AG04450 (cell line): ENCODE results near the gene ENKD1. TPM values are rescaled to one million over a fixed set of nuclear protein-coding genes. Genes with fewer than 3 reads are reported as not detected.
A peak's percentile ranks its signal among the peaks of the same experiment; 100 is the strongest.

Experiments used
- CTCF ChIA-PET: fragments of 300-600, 350-600 bp; formaldehyde crosslinking; extraction: SDS; loops from one replicate; lab custom pipeline; 2022; ENCODE audit warnings: antibody characterized with exemption, inconsistent platforms; lab: Charles Lee
- POLR2A ChIA-PET: fragments of 350-600 bp; formaldehyde crosslinking; extraction: SDS; loops from one replicate; lab custom pipeline; 2021; ENCODE audit warnings: antibody characterized with exemption, inconsistent platforms; lab: Yijun Ruan, JAX
- DNase-seq: peaks from one replicate; pipeline ENCODE4 v3.0.0-alpha.2; 2011; ENCODE audit warnings: low read depth, low spot score
- H3K27ac ChIP-seq: one replicate; pipeline ENCODE4 v1.5.1; 2012; ENCODE audit warnings: low read depth, low read length, control low read depth
- H3K27me3 ChIP-seq: one replicate; pipeline ENCODE4 v1.6.0; 2012; ENCODE audit warnings: low read length; ENCODE audit not compliant: control insufficient read depth, insufficient read depth
- H3K4me3 ChIP-seq: 2 replicates; pipeline ENCODE4 v1.5.1; 2011; ENCODE audit warnings: mild to moderate bottlenecking, low read depth, low read length, control low read depth
- H3K9me3 ChIP-seq: 2 replicates; pipeline ENCODE4 v1.5.1; 2012; ENCODE audit warnings: low read length; ENCODE audit not compliant: control insufficient read depth, insufficient read depth
- CTCF ChIP-seq: IDR thresholded peaks from 2 replicates; pipeline ENCODE4 v1.5.1; 2011; ENCODE audit warnings: low read depth, low read length, control low read depth, inconsistent platforms
- polyA plus RNA-seq: library from polyadenylated mRNA; depleted of rRNA; stranded (reverse); fragments of >200 nt; gene quantifications from 2 replicates; pipeline ENCODE4 v1.2.3, GENCODE V29; 2011

ENKD1 gene
- polyA plus RNA-seq, 1 experiment, result 3.6 TPM

- peak; percentile 68 for DNase-seq
- no peak for TF ChIP-seq CTCF
- Histone ChIP-seq H3K9me3 (no peaks in the 10 kb centered on the region; the same call in 1 of the 2 replicates), H3K27ac (peak within 1 kb of the TSS; percentile 91), H3K4me3 (peak within 1 kb of the TSS; percentile 92), H3K27me3 (no peaks in the 10 kb centered on the region)
- ChIA-PET POLR2A (interaction anchor here (0.6 to 2.0 kb wide), 8 partner anchors 9 to 233 kb away, joined by 3 to 15 read pairs (median 3); partner anchors contain the start of genes CTCF and PSKH1), CTCF (interaction anchor here (0.6 to 2.1 kb wide), 8 partner anchors 7 to 224 kb away, joined by 3 to 18 read pairs (median 4); partner anchors contain the start of genes CTCF and NRN1L)
These were observed 6.6 kb downstream of the ENKD1 start, which contains the start of gene ACD for GRCh38 chr16:67659675-67660563. ACD (minus strand) TSS chr16:67660260; CDS start chr16:67660220, 40 bp downstream.

- H3K27me3 ChIP-seq, result no peaks in the 10 kb centered on the region
- H3K4me3 ChIP-seq, result peak overlapping the region; percentile 92
- no peak for DNase-seq
- ChIA-PET CTCF (interaction anchor here (0.6 to 2.0 kb wide), 3 partner anchors 8 to 142 kb away, joined by 3 to 5 read pairs (median 3); no protein-coding TSS in a partner anchor), POLR2A (interaction anchor here (1.3 to 1.9 kb wide), 2 partner anchors 8 to 138 kb away, joined by 3 to 12 read pairs; no protein-coding TSS in a partner anchor)
- H3K27ac ChIP-seq, result no peak overlapping the region
- no peaks in the 10 kb centered on the region; the same call in 1 of the 2 replicates for H3K9me3 ChIP-seq
- TF ChIP-seq CTCF, result no peak
These were observed 7.5 kb downstream of the ENKD1 start for GRCh38 chr16:67658849-67659674.

DNA sequence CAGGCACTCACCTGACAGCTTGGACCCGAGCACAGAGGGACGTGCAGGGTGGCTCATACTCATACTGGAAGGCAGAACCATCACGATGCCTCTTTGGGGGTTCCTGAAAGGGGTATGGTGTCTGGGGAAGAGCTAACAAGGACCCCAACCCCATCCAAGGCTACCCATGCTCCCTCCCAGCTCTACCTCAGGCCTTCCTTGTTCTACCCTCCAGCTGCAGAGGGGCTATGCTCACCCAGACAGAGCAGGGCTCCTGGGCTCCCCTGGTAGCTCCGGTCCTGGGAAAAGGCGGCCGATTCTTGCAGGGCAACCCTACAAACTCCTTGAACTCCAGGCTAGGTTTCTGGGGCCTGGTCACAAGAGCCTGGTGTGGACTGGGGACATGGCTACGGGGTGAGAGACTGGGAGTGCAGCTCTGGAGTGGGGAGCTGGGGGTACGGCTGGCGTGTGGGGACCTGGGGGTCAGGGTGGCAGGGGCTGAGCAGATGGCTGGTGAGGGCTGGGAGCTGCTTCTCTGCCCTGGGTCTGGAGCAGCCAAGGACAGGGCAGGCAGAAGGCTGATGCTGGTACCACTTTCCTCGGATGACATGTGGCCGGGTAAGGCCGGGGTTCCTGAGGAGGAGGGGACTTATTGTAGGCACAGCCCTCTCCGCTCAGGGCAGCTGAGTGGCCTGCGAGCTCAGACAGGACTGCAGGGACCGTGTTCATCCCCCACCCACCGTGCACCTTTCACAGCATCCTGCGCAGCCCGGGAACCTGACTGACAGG is 8.6 kb downstream of the ENKD1 start:
- Histone ChIP-seq H3K4me3 (no peak overlapping the region), H3K27ac (no peak overlapping the region), H3K27me3 (no peaks in the 10 kb centered on the region), H3K9me3 (no peaks in the 10 kb centered on the region; the same call in 1 of the 2 replicates)
- ChIA-PET POLR2A (interaction anchor here (1.1 kb wide), 1 partner anchor 96 kb away, joined by 3 read pairs; the partner anchor contains the start of gene CTCF), CTCF (interaction anchor here (2.0 kb wide), 1 partner anchor 137 kb away, joined by 5 read pairs; no protein-coding TSS in a partner anchor)
- no peak for DNase-seq
- TF ChIP-seq CTCF, result no peak

DNA sequence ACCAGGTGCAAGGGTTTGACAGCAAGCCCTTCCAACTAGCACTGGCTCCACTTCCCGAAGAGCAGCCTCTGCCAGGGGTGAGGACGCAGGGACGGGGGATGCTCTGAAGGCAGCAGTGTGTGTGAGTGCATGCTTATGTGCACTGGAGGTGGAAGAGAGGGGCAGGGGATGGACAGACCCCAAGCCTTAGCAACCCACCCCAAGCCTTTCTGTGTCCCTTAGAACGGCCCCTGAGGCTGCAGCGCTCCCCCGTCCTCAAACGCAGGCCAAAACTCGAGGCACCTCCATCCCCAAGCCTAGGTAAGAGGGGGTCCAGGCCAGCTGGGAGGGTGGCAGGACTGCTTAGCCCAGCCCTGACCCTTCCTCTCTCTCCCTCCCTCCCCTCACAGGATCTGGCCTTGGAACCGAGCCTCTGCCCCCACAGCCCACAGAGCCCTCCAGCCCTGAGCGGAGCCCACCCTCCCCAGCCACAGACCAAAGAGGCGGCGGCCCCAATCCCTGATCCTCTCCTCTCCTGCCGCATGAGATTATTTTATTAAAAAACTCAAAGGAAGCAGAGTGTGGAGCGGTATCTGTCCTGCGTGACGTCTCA is 9.4 kb downstream of the ENKD1 start:
- Histone ChIP-seq H3K27ac (no peak overlapping the region), H3K4me3 (no peak overlapping the region), H3K9me3 (no peaks in the 10 kb centered on the region; the same call in 1 of the 2 replicates), H3K27me3 (peaks cover 3% of the 10 kb centered on the region)
- no peak for DNase-seq
- TF ChIP-seq CTCF, result no peak
- CTCF ChIA-PET, result interaction anchor here (1.2 kb wide), 1 partner anchor 10 kb away, joined by 3 read pairs; no protein-coding TSS in a partner anchor
- POLR2A ChIA-PET, result interaction anchor here (1.1 kb wide), 1 partner anchor 95 kb away, joined by 3 read pairs; the partner anchor contains the start of gene CTCF
